HepG2 (cell line): ENCODE results near the gene CAPN9. TPM values are rescaled to one million over a fixed set of nuclear protein-coding genes. Genes with fewer than 3 reads are reported as not detected.

Experiments used
- ATAC-seq: fragments of 200-7000 bp; cut with Tn5 transposase; 3 replicates; pipeline ENCODE4 v1.9.1; 2020; ENCODE audit warnings: mild to moderate bottlenecking, moderate library complexity
- BruUV-seq: library from RNA; stranded (reverse); fragments of 400-500 nt; replicated peaks from 2 replicates; lab custom pipeline; 2021; lab: Mats Ljungman, UMichigan
- CTCF ChIA-PET: fragments of 300-600 bp; formaldehyde crosslinking; extraction: SDS; loops from one replicate; lab custom pipeline; 2021; ENCODE audit warnings: low total read pairs, inconsistent platforms, low intra/inter-chr PET ratio; lab: Yijun Ruan, JAX
- POLR2A ChIA-PET: fragments of 350-600 bp; sonication (Branson Sonifier 250); formaldehyde crosslinking; loops from one replicate; lab custom pipeline; 2020; ENCODE audit warnings: antibody characterized with exemption, inconsistent platforms; lab: Yijun Ruan, JAX
- DNase-seq: peaks from one replicate; pipeline ENCODE4 v3.0.0-alpha.2; 2015; ENCODE audit warnings: low spot score
- FAIRE-seq: peaks from 3 replicates; lab custom pipeline; 2011; peaks lifted over from hg19 to GRCh38; lab: Jason Lieb, UNC
- H2AFZ ChIP-seq: one replicate; pipeline ENCODE4 v1.6.1; 2011; ENCODE audit warnings: low read length, inconsistent platforms
- H3K27ac ChIP-seq: fragments of 300-600 bp; 3 replicates; pipeline ENCODE4 v1.8.0; 2011; ENCODE audit warnings: mixed run types, mild to moderate bottlenecking, mixed read lengths, low read length, inconsistent platforms; ENCODE audit not compliant: insufficient read depth; ENCODE audit errors: extremely low read length
- H3K27me3 ChIP-seq, 2 experiments: fragments of 200-600 bp in 1 of 2; 2 replicates in 1 of 2; 3 replicates in 1 of 2; pipeline versions ENCODE4 v1.6.0 to v1.8.0; 2011; ENCODE audit warnings: low read length in 2 of 2, mild to moderate bottlenecking in 2 of 2, moderate library complexity in 2 of 2, inconsistent platforms in 1 of 2; ENCODE audit not compliant: insufficient read depth in 2 of 2, control insufficient read depth in 1 of 2
- H3K36me3 ChIP-seq, 2 experiments: fragments of 200-600 bp in 1 of 2; replicated peaks in 1 of 2; 2 replicates in 1 of 2; 3 replicates in 1 of 2; pipeline versions ENCODE4 v1.5.1 to v1.8.0; 2011; ENCODE audit warnings: low read length in 2 of 2, inconsistent platforms in 1 of 2; ENCODE audit not compliant: insufficient read depth in 2 of 2, control insufficient read depth in 1 of 2
- H3K4me1 ChIP-seq: 2 replicates; pipeline ENCODE4 v1.5.1; 2012; ENCODE audit warnings: low read length, inconsistent platforms; ENCODE audit not compliant: insufficient read depth
- H3K4me2 ChIP-seq: 2 replicates; pipeline ENCODE4 v1.6.0; 2011; ENCODE audit warnings: low read depth, low read length, inconsistent platforms
- H3K4me3 ChIP-seq, 3 experiments: fragments of 200-600 bp in 1 of 3; sonication (generic), shearing (Covaris generic) in 1 of 3; replicated peaks in 1 of 3; 2 replicates each; pipeline ENCODE4 v1.5.1; 2011 to 2016; ENCODE audit warnings: low read length in 3 of 3, inconsistent platforms in 2 of 3, low read depth in 2 of 3, mild to moderate bottlenecking in 2 of 3, control low read depth in 1 of 3, mixed read lengths in 1 of 3; ENCODE audit not compliant: insufficient read depth in 1 of 3
- H3K79me2 ChIP-seq: one replicate; pipeline ENCODE4 v1.6.1; 2011; ENCODE audit warnings: low read length, inconsistent platforms; ENCODE audit not compliant: insufficient read depth
- H3K9ac ChIP-seq: 2 replicates; pipeline ENCODE4 v1.6.0; 2011; ENCODE audit warnings: mild to moderate bottlenecking, low read depth, low read length, inconsistent platforms; ENCODE audit not compliant: insufficient read depth
- H3K9me3 ChIP-seq: 2 replicates; pipeline ENCODE4 v1.5.1; 2012; ENCODE audit warnings: mild to moderate bottlenecking, low read length
- H4K20me1 ChIP-seq: 2 replicates; pipeline ENCODE4 v1.6.0; 2011; ENCODE audit warnings: inconsistent platforms, mild to moderate bottlenecking, low read length, moderate library complexity; ENCODE audit not compliant: insufficient read depth
- FOXA3 ChIP-seq: IDR thresholded peaks from 2 replicates; pipeline ENCODE4 v1.6.1; 2016; ENCODE audit warnings: missing genetic modification reagents, missing compliant biosample characterization
- GATAD2A ChIP-seq: IDR thresholded peaks from 2 replicates; pipeline ENCODE4 v1.6.1; 2016
- HIVEP1 ChIP-seq: sonication (generic); formaldehyde crosslinking; IDR thresholded peaks from 2 replicates; pipeline ENCODE4 v1.4.0; 2020; ENCODE audit warnings: mild to moderate bottlenecking, missing genetic modification reagents
- HNF4A ChIP-seq: sonication (generic); formaldehyde crosslinking; IDR thresholded peaks from 2 replicates; pipeline ENCODE4 v1.4.0; 2020; ENCODE audit warnings: missing genetic modification reagents
- KDM3A ChIP-seq: IDR thresholded peaks from 2 replicates; pipeline ENCODE4 v1.6.1; 2018; ENCODE audit warnings: low read depth, missing compliant biosample characterization
- MAFG ChIP-seq: sonication (generic); formaldehyde crosslinking; IDR thresholded peaks from 2 replicates; pipeline ENCODE4 v1.5.1; 2020; ENCODE audit warnings: mild to moderate bottlenecking, missing genetic modification reagents
- RARG ChIP-seq: sonication (generic); formaldehyde crosslinking; IDR thresholded peaks from 2 replicates; pipeline ENCODE4 v1.4.0; 2020; ENCODE audit warnings: low read depth, mild to moderate bottlenecking, missing genetic modification reagents
- RFX5 ChIP-seq: IDR thresholded peaks from 2 replicates; pipeline ENCODE4 v1.6.1; 2011; ENCODE audit warnings: low read depth, low read length, improper control_type of control experiment
- ZNF280B ChIP-seq: sonication (generic); formaldehyde crosslinking; IDR thresholded peaks from 2 replicates; pipeline ENCODE4 v1.5.0; 2020; ENCODE audit warnings: missing genetic modification reagents, mild to moderate bottlenecking, borderline replicate concordance
- ZNF30 ChIP-seq: sonication (generic); formaldehyde crosslinking; IDR thresholded peaks from 2 replicates; pipeline ENCODE4 v1.5.0; 2020; ENCODE audit warnings: mild to moderate bottlenecking, missing genetic modification reagents
- ZNF331 ChIP-seq: sonication (generic); formaldehyde crosslinking; IDR thresholded peaks from 2 replicates; pipeline ENCODE4 v1.4.0; 2020; ENCODE audit warnings: missing genetic modification reagents
- ZNF333 ChIP-seq: sonication (generic); formaldehyde crosslinking; IDR thresholded peaks from 2 replicates; pipeline ENCODE4 v1.4.0; 2020; ENCODE audit warnings: mild to moderate bottlenecking, missing genetic modification reagents, borderline replicate concordance
- ZNF703 ChIP-seq: sonication (generic); formaldehyde crosslinking; IDR thresholded peaks from 2 replicates; pipeline ENCODE4 v1.5.1; 2020; ENCODE audit warnings: missing genetic modification reagents, mild to moderate bottlenecking, moderate library complexity, borderline replicate concordance
- ZNF737 ChIP-seq: sonication (generic); formaldehyde crosslinking; IDR thresholded peaks from 2 replicates; pipeline ENCODE4 v1.5.0; 2020; ENCODE audit warnings: missing genetic modification reagents, mild to moderate bottlenecking, borderline replicate concordance
- WGBS: methylation state at CpG from one replicate; pipeline ENCODE4 v1.1.6; 2017; ENCODE audit warnings: low lambda C conversion rate; 5-methylcytosine and 5-hydroxymethylcytosine counted together
- in situ Hi-C: cut with HindIII; loops from 2 replicates; pipeline ENCODE4 v1.10.0; 2017; ENCODE audit warnings: low pct_unique_long_range_greater_than_20kb; ENCODE audit not compliant: extremely low pct_ligation_motif_present
- intact Hi-C: fragments of 100-400 bp; cut with micrococcal nuclease; formaldehyde crosslinking; loops from one replicate; pipeline ENCODE4 v1.10.0; 2022; ENCODE audit not compliant: unreplicated experiment
- polyA plus RNA-seq, 8 experiments: library from polyadenylated mRNA; depleted of rRNA in 3 of 8; stranded (reverse) in 7 of 8; unstranded in 1 of 8; fragments of >200 nt; fragmentation: Illumina TruSeq in 4 of 8; extraction: Trizol in 4 of 8; gene quantifications; 2 replicates each; pipeline versions ENCODE4 v1.2.1 to v1.2.3, GENCODE V29; 2011 to 2016; ENCODE audit warnings: low read depth in 4 of 8, missing spikeins in 1 of 8, mixed read lengths in 1 of 8; ENCODE audit not compliant: insufficient read depth in 1 of 8
- total RNA-seq, 5 experiments: library from RNA; depleted of rRNA; stranded (reverse); fragments of >200 nt; fragmentation: Illumina TruSeq; extraction: Trizol; gene quantifications; 2 replicates each; pipeline ENCODE4 v1.2.3, GENCODE V29; 2016; ENCODE audit warnings: low read depth in 1 of 5

The CAPN9 gene
- total and polyA plus RNA-seq, 2 of the 13 experiments (the other 11 are each of a cell fraction or from before 2014, with no cell fraction given), result 0.04 to 0.31 TPM

GRCh38 chr1:230844561-230844960, 97.4 kb downstream of the CAPN9 start:
- Histone ChIP-seq H3K27me3 (no peaks in the 10 kb centered on the region), H4K20me1 (no peaks in the 10 kb centered on the region), H3K4me1 (no peaks in the 10 kb centered on the region), H3K9me3 (no peaks in the 10 kb centered on the region), H3K27ac (no peak overlapping the region), H3K79me2 (no peaks in the 10 kb centered on the region), H2AFZ (no peak overlapping the region), H3K4me2 (no peak overlapping the region), H3K4me3 (no peak overlapping the region), H3K9ac (no peak overlapping the region), H3K36me3 (peaks cover 5 to 43% of the 10 kb centered on the region in 2 experiments; a peak in 3 of 5 replicates)
- BruUV-seq, result no TSS peak
- no peak for TF ChIP-seq ZNF331 (CRISPR knock-in tag)
- no peak for TF ChIP-seq ZNF333 (CRISPR knock-in tag)
- no peak for TF ChIP-seq FOXA3 (CRISPR knock-in tag)
- no peak for TF ChIP-seq MAFG
- TF ChIP-seq ZNF737 (CRISPR knock-in tag), result no peak
- no peak for TF ChIP-seq KDM3A
- TF ChIP-seq RARG (CRISPR knock-in tag), result no peak
- no peak for TF ChIP-seq ZNF280B
- no peak for TF ChIP-seq HIVEP1
- no peak for TF ChIP-seq HNF4A (CRISPR knock-in tag)
- TF ChIP-seq ZNF30 (CRISPR knock-in tag), result no peak
- TF ChIP-seq RFX5, result no peak
- no peak for TF ChIP-seq GATAD2A (CRISPR knock-in tag)
- no peak for TF ChIP-seq ZNF703 (CRISPR knock-in tag)
- WGBS, result 96% methylated on average over 4 of the region's 4 CpGs
- intact Hi-C loops, result no loop called here
- DNase-seq (no peak), FAIRE-seq (no peak), ATAC-seq (no peak)
- in situ Hi-C loops, result no loop called here
- POLR2A ChIA-PET, result no interaction called here
- CTCF ChIA-PET, result no interaction called here
